ENCODE results near the gene LCN15. TPM values are rescaled to one million over a fixed set of nuclear protein-coding genes. Genes with fewer than 3 reads are reported as not detected.

LCN15 gene
- total RNA-seq, 4 donors from 2014 or later, result not detected

DNA sequence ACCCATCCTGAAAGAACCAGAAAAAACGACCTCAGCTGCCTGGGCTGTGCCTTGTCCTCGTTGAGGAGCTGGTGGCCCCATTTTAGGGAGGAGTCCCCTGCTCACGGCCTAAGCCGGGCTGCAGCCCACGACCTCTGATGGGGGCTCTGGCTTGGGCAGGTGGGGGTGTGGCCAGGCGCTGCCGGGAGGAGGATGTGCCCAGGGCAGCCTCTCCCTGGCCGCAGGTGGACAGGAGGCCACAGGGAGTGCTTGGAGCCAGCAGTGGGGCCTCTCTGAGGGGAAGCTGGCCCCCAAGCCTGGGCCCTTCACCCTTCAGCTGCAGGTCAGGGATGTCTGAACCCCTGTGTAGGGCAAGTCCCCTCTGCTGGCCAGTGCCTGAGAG lies 49.4 kb downstream of the LCN15 start:
- intact Hi-C loops (cut with DNase I), result no loop called here
- no peaks in the 10 kb centered on the region for H3K9me3 ChIP-seq
- H3K27me3 ChIP-seq, result peaks cover 0 to 66% (median 3%) of the 10 kb centered on the region in 4 donors
- H3K36me3 ChIP-seq, result no peaks in the 10 kb centered on the region
- H3K27ac ChIP-seq, result peak overlapping the region; percentile 42 to 75 (median 66)
- WGBS, 2 donors, result 60% methylated on average over 1 of the region's 8 CpGs; no CpG with 5 or more reads in 1 of the 2 donors
- peaks cover 19 to 55% (median 19%) of the 10 kb centered on the region in 3 donors for H3K4me1 ChIP-seq
- no peak for TF ChIP-seq POLR2A (IDR thresholded peaks at IDR 0.05)
- TF ChIP-seq, protein P1, sequence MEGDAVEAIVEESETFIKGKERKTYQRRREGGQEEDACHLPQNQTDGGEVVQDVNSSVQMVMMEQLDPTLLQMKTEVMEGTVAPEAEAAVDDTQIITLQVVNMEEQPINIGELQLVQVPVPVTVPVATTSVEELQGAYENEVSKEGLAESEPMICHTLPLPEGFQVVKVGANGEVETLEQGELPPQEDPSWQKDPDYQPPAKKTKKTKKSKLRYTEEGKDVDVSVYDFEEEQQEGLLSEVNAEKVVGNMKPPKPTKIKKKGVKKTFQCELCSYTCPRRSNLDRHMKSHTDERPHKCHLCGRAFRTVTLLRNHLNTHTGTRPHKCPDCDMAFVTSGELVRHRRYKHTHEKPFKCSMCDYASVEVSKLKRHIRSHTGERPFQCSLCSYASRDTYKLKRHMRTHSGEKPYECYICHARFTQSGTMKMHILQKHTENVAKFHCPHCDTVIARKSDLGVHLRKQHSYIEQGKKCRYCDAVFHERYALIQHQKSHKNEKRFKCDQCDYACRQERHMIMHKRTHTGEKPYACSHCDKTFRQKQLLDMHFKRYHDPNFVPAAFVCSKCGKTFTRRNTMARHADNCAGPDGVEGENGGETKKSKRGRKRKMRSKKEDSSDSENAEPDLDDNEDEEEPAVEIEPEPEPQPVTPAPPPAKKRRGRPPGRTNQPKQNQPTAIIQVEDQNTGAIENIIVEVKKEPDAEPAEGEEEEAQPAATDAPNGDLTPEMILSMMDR (IDR thresholded peaks at IDR 0.05), result no peak
- H3K4me3 ChIP-seq, result no peak overlapping the region
- DNase-seq, result no peak

DNA sequence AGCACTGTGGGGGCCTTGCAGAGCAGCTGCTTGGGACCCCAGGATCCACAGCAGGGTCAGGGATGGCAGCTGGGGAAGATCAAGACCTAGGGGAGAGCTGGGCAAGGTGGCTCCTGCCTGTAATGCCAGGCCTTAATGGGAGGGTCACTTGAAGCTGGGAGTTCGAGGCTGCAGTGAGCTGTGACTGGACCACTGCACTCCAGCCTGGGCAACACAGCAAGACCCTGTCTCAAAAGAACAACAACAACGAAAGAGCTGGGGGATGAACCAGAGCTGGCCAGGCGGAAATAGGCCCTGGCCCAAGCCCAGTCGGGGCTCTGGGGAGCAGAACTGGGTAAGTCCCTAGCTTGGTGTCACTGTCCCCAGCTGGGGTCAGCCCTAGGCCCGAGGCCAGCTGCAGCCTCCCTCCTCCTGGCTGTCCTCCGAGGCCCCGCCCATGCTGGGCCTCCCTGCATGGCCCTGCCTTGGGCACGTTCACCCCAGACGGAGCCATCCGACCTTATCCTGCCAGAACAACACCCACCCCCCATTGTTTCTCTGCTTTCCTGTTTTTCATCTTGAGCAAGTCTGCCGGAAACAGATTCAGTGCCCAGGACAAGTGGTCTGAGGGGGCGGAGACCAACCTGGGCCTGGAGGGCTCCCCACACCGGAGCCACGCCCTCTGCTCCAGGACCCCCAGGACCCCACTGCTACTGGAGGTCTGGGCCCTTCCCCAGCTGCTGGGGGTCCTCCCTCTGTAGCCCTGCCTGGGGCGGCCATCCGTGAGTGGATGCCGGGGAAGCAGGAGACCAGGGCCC lies 50.0 kb downstream of the LCN15 start:
- no peak for DNase-seq
- Histone ChIP-seq H3K36me3 (no peaks in the 10 kb centered on the region), H3K4me1 (peaks cover 13 to 50% (median 14%) of the 10 kb centered on the region in 3 donors), H3K27ac (peak overlapping the region; percentile 9 to 75 (median 66)), H3K9me3 (no peaks in the 10 kb centered on the region), H3K4me3 (peak overlapping the region in 2 of 4 donors; percentile 53 to 68), H3K27me3 (peaks cover 0 to 71% (median 3%) of the 10 kb centered on the region in 4 donors)
- WGBS, 2 donors, result 34 to 56% methylated on average over 8 to 10 of the region's 17 CpGs
- intact Hi-C loops (cut with DNase I), result no loop called here
- TF ChIP-seq POLR2A (IDR thresholded peaks at IDR 0.05), result no peak
- TF ChIP-seq, protein P1 (IDR thresholded peaks at IDR 0.05), result no peak

DNA sequence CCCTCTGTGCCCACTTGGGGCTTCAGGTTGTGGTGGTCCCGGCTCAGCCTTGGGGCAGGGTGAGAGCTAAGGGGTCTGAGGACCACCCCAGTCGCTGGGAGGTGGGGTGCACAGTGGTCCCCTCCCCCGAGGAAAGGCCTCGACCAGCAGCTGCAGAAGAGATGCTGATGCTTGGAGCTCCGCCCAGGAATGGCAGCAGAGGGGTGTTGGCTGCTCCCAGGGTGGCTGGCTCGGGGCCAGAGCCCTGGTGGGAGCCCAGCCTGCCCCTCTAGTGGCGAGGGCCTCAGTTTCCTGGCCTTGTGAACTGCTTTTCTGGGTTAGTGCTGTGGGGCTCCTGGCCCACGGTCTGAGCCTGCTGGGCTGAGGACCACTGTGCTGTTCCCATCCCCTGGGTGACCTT lies 50.8 kb downstream of the LCN15 start:
- Histone ChIP-seq H3K27ac (peak overlapping the region in 3 of 4 donors; percentile 16 to 75 (median 66)), H3K27me3 (peaks cover 0 to 71% (median 3%) of the 10 kb centered on the region in 4 donors), H3K4me1 (peaks cover 7 to 42% (median 12%) of the 10 kb centered on the region in 3 donors), H3K9me3 (no peaks in the 10 kb centered on the region), H3K4me3 (peak overlapping the region in 3 of 4 donors; percentile 42 to 68 (median 53)), H3K36me3 (no peaks in the 10 kb centered on the region)
- TF ChIP-seq POLR2A (IDR thresholded peaks at IDR 0.05), result no peak
- TF ChIP-seq, protein P1 (IDR thresholded peaks at IDR 0.05), result no peak
- 20% methylated on average over 1 of the region's 8 CpGs; no CpG with 5 or more reads in 1 of the 2 donors for WGBS, 2 donors
- DNase-seq, result no peak
- intact Hi-C loops (cut with DNase I), result no loop called here

DNA sequence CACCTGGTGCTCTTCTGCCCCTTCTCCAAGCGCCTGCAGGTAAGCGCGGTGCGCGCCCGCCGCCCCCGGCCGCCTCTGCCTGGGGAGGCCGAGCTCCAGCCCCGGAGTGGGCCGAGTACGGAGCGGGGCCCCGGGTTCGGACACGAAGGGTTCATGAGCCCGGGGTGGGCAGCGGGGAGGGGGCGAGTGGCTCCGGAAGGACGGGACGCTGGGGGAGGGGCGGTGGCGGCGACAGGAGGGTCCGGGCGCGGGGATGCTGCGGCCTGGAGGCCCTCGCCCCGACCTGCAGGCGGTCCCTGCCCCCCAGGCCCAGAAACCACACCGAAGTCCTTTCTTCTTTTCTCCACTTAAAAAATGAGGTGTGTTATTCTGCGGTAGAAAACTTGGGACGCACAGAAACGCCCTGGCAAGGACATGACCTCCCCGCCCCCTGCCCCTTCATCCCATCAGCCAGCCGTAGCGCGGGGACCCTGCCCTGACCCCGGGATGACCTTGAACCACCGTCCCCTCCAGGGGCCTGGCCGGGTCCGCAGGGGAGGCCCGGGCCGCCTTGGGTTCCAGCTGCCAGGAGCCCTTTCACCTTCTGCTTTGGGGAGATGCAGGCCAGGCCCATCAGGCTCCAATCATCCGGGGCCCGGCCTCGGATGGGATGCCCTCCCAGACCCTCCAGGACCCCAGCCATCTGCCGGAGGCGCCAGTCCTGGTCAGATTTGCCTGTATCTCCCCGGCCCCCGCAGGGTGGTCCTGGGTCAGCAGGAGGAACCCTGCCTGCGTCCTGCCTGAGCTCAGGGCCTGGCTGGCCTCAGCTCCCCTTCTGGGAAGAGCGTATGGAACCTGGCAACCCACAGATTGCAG lies 51.4 kb downstream of the LCN15 start:
- WGBS, 2 donors, result 0% methylated on average over 3 of the region's 56 CpGs; no CpG with 5 or more reads in 1 of the 2 donors
- Histone ChIP-seq H3K4me3 (peak overlapping the region; percentile 19 to 68 (median 48)), H3K36me3 (no peaks in the 10 kb centered on the region), H3K4me1 (peaks cover 7 to 40% (median 12%) of the 10 kb centered on the region in 3 donors), H3K27ac (peak overlapping the region; percentile 31 to 75 (median 50)), H3K27me3 (peaks cover 0 to 71% (median 3%) of the 10 kb centered on the region in 4 donors), H3K9me3 (no peaks in the 10 kb centered on the region)
- intact Hi-C loops (cut with DNase I), result no loop called here
- TF ChIP-seq, protein P1 (IDR thresholded peaks at IDR 0.05), result no peak
- TF ChIP-seq POLR2A (IDR thresholded peaks at IDR 0.05), result no peak
- DNase-seq, result no peak
